ENCODE measurements around the gene RGS9. TPM values are rescaled to one million over a fixed set of nuclear protein-coding genes. Genes with fewer than 3 reads are reported as not detected.
"Not testable (repeated sequence)": the region's sequence is repeated elsewhere in the genome, so short reads cannot be mapped to it uniquely, and the experiment has no call there.

The RGS9 gene
- 8.3 TPM for polyA plus RNA-seq (2012; ENCODE audit: insufficient read depth, insufficient read length)

DNA sequence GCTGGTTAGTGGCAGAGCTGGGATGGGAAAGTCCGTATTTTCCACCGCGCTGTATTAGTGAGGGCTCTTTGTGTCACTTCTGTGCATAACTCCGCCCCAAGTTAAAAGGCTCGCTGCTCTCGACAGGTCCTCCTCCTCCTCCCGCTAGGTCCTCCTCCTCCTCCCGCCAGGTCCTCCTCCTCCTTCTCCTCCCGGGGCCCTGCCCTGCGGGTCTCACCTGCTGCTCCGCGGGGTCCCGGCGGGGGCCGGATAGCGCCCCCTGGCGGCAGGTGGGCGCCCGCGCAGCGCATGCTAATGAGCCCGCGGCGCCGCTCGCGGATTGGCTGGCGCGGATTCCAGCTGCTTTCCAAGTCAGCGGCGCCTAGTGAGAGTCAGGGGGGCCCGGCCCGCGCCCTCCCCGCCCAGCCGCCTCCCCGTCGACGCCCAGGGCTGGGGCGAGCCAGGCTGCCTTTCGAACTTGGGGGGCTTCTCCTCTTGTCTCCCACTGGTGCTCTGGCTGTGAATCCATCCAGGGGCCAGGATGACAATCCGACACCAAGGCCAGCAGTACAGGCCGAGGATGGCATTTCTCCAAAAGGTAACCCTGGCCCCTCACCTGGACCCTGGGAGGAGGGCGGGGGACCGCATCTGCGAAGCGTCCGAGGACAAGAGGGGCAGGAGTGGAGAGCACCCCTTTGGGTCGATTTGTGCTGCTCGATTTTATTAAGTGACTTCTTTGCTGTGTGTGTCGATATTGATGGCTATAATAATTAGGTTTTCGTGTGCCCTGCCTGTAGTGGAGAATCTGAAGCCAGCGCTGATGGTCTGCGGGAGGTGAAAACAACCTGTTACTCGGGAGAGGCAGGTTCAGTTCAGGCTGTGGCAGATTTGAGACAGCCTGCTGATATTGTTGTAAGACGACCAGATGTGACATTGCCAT is at the start of gene RGS9:
Gene RGS9 (plus strand): TSS at position 350 of the 919 bp plus-strand sequence. CDS start 171 bp downstream, at position 521.
- H3K4me3 ChIP-seq (ENCODE audit: low read length): peak within 1 kb of the TSS; percentile 36
- peak; percentile 73 for DNase-seq (ENCODE audit: low read depth, low spot score)

DNA sequence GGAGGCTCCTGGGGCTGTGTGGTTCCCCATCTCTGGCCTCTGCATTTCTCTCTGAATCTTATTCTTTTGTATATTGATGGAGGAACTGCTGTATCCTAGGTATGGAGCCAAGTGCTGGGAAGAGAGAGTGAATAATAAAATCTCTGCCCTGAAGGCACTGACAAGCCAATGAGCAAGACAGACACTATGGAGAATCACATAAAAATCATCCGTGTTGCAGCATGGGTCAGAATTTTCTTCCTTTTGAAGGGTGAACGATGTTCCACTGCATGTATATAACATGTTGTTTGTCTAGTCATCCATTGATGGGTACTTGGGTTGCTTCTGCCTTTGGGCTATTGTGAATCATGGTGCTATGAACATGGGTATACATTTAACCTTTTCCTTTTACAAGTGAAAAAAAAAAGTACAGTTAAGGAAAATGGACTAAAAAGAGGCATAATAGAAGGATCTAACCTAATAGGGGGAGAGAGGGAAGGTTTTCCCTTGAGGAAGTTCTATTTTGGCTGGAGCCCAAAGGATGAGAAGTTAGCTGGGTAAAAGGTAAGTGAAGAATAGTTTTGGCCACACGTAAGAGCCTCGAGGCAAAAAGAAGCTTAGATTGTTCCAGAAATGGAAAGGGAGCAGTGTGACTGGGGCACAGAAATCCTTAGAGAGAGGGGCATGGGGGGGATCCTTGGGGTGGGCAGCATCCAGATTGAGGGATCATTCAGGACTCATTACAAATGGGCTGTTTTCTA is 48.4 kb upstream of the RGS9 start:
- DNase-seq (ENCODE audit: low read depth, low spot score): no peak
- no peak overlapping the region for H3K4me3 ChIP-seq (ENCODE audit: low read length)

DNA sequence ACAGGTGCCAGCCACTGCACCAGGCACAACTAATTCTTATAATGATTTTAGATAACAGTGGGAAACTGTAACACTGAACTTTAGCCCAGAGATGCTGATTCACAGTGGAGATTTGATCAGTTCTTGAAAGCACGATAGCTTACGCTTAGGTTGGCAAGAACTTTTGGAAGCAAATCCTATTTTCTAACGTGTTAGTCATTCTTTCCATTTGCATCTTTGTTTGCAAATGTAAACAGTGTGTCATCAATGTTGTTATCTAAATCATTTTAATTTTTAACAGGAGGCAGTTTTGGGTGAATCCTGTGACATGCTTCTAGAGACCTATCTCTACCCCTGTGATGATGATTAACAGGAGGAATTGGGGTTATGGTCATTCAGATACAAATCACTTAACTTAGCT is 44.9 kb upstream of the RGS9 start:
- no peak for DNase-seq (ENCODE audit: low read depth, low spot score)
- H3K4me3 ChIP-seq (ENCODE audit: low read length): no peak overlapping the region

DNA sequence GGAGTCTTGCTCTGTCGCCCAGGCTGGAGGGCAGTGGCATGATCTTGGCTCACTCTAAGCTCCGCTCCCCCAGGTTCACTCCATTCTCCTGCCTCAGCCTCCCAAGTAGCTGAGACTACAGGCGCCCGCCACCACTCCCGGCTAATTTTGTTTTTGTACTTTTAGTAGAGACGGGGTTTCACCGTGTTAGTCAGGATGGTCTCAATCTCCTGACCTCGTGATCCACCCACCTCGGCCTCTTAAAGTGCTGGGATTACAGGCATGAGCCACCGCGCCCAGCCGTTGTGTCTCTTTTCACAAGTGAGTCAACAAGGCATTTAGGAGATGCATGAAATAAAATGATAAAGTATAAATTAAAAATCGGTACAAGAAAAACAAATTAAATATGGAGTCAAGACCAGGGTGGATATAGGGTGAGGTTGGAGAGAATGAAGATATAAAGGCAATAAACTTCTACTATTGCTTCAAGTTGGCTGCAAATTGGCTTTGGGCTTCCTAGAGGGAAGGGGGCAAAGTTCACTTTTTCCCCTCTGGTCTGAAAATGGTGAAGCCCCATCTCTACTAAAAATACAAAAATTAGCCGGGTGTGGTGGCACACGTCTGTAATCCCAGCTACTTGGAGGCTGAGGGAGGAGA is 44.3 kb upstream of the RGS9 start:
- DNase-seq (ENCODE audit: low read depth, low spot score); H3K4me3 ChIP-seq (ENCODE audit: low read length): not testable (repeated sequence)

DNA sequence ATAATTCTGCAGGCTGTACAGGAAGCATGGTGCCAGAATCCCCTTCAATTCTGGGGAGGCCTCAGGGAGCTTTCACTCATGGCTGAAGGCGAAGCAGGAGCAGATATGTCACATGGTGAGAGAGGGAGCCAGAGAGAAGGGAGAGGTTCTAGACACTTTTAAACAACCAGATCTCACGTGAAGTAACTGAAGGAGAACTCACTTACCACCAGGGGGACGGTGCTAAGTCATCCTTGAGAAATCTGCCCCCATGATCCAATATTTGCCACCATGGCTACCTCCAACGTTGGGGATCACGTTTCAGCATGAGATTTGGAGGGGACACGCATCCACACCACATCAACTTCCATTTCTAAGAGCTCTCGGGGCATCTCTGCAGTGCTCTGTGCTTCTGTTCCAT is 43.2 kb upstream of the RGS9 start:
- H3K4me3 ChIP-seq (ENCODE audit: low read length): no peak overlapping the region
- DNase-seq (ENCODE audit: low read depth, low spot score): peak; percentile 10

DNA sequence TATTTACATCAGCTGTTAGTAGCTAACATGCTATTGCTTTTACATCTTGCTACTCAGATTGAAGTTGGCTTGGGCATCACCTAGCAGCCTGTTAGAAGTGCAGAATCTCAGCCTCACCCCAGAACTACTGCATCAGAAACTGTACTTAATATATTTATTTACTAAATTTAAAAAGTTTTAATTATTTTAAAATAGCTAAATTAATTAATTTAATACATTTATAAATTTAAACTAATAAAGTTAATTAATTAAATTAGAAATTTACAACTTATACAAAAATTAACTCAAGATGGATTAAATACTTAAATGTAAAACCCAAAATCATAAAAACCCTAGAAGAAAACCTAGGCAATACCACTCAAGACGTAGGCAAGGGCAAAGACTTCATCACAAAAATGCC is 41.7 kb upstream of the RGS9 start:
- no peak overlapping the region for H3K4me3 ChIP-seq (ENCODE audit: low read length)
- DNase-seq (ENCODE audit: low read depth, low spot score): no peak

DNA sequence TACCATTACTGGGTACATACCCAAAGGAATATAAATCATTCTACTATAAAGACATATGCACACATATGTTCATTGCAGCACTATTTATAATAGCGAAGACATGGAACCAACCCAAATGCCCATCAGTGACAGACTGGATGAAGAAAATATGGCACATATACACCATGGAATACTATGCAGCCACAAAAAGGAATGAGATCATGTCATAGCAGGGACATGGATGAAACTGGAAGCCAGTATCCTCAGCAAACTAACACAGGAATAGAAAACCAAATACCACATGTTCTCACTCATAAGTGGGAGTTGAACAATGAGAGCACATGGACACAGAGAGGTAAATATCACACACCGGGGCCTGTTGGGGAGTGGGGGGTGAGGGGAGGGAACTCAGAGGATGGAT is 40.8 kb upstream of the RGS9 start:
- H3K4me3 ChIP-seq (ENCODE audit: low read length); DNase-seq (ENCODE audit: low read depth, low spot score): not testable (repeated sequence)

DNA sequence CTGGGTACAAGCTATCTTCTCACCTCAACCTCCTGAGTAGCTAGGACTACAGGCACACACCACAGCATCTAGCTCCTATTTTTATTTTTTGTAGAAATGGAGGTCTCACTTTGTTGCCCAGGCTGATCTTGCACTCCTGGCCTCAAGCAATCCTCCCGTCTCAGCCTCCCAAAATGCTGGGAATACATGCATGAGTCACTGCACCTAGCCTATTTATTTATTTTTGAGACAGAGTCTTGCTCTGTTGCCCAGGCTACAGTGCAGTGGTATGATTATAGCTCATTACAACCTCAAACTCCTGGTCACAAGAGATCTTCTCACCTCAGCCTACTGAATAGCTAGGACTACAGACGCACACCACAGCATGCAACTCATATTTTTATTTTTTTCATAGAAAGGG is 40.1 kb upstream of the RGS9 start:
- no peak for DNase-seq (ENCODE audit: low read depth, low spot score)
- no peak overlapping the region for H3K4me3 ChIP-seq (ENCODE audit: low read length)

DNA sequence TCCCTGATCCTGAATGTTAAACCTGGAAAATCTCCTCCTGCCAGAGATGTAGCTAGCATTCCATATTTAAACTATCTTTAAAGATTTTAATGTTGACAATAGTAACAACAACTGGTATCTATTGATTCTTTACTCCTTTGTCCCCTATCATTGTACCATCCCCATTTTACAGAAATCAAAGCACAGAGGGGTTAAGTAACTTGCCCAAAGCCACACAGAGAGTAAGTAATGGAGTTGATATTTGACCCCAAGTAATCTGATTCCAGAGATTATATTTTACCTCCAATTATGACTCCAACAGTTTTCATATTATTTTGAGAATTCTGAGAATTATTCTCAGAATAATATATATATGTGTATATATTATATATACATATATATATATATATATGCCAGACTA is 37.7 kb upstream of the RGS9 start:
- no peak for DNase-seq (ENCODE audit: low read depth, low spot score)
- H3K4me3 ChIP-seq (ENCODE audit: low read length): no peak overlapping the region

DNA sequence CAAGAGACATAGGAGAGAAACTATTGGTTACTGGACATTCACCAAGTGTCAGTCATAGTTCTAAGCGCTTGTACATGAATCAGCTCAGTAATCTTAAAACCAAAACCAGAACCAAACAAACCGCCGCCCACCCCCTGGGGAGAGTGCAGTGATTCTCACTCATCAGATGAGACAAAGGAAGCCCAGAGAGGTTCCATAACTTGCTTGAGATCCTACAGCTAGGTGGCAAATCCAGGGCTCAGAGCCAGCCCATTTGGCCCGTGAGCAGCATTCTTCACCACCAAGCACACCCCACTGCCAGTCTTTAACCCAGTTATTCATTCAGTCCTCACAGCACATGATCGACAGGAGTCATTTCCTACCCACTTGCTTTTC is 37.2 kb upstream of the RGS9 start:
- no peak for DNase-seq (ENCODE audit: low read depth, low spot score)
- H3K4me3 ChIP-seq (ENCODE audit: low read length): peak overlapping the region; percentile 59

DNA sequence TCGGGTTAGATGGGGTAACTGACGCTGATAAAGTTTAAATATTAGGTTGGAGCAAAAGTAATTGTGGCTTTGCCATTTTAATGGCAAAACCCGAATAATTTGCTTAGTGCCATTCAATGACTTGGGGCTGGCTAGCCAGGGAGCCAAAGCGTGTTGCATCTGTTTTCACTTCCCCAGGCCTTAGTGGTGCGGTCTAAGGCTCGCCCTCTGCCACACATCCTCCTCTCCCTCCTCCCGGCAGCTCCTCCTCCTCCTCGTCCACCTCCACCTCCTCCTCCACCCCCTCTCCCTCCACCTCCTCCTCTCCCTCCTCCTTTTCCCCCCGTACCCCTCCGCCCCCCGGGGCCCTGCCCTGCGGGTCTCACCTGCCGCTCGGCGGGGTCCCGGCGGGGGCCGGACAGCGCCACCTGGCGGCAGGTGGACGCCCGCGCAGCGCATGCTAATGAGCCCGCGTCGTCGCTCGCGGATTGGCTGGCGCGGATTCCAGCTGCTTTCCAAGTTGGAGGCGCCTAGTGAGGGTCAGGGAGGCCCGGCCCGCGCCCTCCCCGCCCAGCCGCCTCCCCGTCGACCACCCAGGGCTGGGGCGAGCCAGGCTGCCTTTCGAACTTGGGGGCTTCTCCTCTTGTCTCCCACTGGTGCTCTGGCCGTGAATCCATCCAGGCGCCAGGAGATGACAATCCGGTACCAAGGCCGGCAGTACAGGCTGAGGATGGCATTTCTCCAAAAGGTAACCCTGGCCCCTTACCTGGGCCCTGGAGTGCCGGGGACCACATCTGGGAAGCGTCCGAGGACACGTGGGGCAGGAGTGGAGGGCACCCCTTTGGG is 36.6 kb upstream of the RGS9 start:
- DNase-seq (ENCODE audit: low read depth, low spot score): peak; percentile 69

DNA sequence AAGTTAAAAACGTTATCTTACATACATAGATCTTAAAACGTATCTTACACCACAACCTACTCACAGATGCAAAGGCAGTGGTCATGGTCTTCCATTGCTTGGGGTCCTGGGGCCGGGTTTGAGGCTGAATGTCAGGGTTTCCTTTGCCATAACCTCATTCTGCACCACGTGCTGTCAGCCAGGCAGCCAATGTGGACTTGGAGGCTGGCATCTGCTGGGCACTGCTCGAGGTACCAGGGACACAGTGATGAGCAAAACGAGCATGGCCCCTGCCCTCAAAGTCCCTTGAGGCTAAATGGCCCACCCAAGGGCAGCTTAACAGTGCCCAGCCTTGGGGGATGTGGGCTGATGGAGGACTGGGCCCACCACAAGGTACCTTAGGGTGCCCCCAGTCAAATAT is 35.8 kb upstream of the RGS9 start:
- H3K4me3 ChIP-seq (ENCODE audit: low read length): no peak overlapping the region
- DNase-seq (ENCODE audit: low read depth, low spot score): no peak

More for the DNA sequence above, 36.6 kb upstream of the RGS9 start:
- H3K4me3 ChIP-seq (ENCODE audit: low read length): peak overlapping the region; percentile 59

DNA sequence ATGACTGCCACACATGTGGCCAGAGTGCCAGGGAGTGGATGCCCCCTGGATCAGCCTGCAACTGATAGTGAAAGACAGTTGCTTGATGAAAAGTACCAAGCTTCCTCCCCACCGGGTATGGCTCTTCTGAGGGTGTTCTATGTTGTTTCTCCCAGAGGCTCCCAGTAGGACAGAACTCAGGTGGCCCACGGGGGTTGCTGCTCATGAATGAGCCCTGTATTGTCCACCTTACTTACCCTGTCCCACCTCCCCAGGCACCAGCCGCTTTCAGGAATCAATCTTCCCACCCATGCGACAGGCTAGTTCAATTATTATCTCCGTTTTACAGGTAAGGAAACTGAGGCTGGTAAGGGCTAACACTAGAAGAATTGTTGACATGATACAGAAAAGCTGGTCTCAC is 34.9 kb upstream of the RGS9 start:
- DNase-seq (ENCODE audit: low read depth, low spot score): no peak
- no peak overlapping the region for H3K4me3 ChIP-seq (ENCODE audit: low read length)

DNA sequence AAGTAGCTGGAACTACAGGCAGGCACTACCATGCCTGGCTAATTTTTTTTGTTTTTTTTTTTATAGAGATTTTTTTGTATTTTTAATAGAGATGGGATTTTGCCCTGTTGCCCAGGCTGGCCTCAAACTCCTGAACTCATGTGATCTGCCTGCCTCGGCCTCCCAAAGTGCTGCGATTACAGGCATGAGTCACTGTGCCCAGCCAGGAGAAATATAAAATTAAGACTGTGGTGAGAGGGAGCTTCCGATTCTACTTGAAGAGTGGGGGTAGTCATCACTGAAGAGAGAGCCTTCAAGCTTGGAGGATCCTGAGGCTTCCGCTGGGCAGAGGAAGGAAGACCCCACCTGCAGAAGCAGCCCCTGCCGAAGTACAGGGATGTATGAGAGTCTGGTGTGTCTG is 34.4 kb upstream of the RGS9 start:
- no peak overlapping the region for H3K4me3 ChIP-seq (ENCODE audit: low read length)
- no peak for DNase-seq (ENCODE audit: low read depth, low spot score)

DNA sequence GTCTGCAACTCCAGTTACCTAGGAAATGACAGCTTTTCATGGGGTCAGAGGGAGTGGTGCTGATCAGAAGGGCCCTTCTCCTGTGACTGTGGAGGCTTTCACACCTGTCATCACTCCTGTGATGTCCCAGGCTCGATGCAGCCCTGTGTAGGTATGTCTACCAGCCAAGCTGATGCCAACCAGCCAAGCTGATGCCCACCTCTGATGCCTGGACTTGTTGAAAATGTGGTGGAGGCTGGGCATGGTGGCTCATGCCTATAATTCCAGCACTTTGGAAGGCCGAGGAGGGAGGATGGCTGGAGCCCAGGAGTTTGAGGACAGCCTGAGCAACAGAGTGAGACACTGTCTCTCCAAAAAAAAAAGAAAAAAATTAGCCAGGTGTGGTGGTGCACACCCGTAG is 33.7 kb upstream of the RGS9 start:
- no peak for DNase-seq (ENCODE audit: low read depth, low spot score)
- no peak overlapping the region for H3K4me3 ChIP-seq (ENCODE audit: low read length)

DNA sequence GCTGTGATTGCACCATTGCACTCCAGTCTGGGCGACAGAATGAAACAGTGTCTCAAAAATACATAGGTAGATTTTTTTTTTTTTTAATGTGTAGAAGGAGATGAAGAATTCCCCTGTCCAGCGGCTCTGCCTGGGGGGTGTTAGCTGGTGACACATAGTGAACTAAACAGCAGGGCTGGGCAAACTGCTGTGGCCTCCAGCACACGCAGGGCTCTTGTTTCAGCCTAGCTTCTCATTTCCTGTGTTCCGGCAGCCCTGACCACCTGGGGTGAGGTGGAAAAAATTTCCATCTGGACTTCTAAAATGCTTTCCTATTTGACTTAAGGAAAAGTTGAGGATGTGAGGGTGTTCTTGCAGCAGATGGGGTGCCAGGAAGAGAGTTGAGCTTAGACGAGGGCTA is 33.3 kb upstream of the RGS9 start:
- H3K4me3 ChIP-seq (ENCODE audit: low read length): no peak overlapping the region
- no peak for DNase-seq (ENCODE audit: low read depth, low spot score)

DNA sequence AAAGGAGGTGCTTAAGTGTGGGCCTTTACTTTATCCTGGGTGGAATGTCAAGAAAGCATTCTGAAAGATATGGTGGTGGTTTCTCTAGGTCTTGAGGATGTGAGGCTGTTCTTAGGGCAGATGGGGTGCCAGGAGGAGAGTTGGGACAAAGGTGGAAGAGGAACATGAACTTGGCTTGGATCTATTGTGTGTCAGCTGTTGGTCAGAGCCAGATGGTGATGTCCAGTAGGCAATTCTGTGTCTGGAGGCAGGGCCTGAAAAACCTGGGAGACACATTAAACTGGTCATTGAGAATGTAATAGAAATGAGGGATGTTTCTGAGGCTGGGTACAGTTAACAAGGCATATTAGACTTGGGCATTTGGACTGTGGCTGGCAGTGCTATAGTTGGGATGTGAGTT is 32.6 kb upstream of the RGS9 start:
- H3K4me3 ChIP-seq (ENCODE audit: low read length): no peak overlapping the region
- DNase-seq (ENCODE audit: low read depth, low spot score): no peak

DNA sequence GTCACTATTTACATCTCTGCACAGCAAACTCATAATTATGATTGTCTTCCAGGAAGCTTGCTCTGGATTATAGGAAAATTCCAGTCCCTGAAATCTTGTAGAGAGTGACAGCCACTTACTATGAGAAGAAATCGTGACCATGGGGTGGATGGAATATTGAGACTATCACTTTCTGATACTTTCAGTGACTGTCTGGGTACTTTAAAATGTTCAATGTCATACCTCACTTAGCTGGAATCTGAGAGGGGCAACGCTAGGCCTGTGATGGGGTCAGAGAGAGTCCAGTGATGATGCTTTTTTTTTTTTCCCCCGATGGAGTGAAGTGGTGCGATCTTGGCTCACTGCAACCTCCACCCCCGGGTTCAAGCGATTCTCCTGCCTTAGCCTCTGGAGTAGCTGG is 32.2 kb upstream of the RGS9 start:
- no peak for DNase-seq (ENCODE audit: low read depth, low spot score)
- no peak overlapping the region for H3K4me3 ChIP-seq (ENCODE audit: low read length)

DNA sequence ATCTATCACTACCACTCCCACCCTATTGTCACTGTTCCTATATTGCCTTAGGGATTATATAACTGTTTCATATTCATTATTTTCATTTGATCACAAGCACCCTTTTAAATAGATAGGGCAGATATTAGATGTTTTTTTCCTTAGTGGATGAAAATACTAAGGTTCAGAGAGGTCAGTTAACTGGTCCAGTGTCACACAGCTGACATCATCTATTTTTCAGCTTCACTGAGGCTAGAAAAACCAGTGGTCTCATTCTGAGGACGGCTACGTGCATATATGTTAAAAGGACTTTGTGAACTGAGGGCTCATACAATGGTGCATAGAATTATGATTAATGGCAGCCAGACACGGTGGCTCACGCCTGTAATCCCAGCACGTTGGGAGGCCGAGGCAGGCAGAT is 29.0 kb upstream of the RGS9 start:
- H3K4me3 ChIP-seq (ENCODE audit: low read length): no peak overlapping the region
- DNase-seq (ENCODE audit: low read depth, low spot score): no peak

Measured in Jurkat, Clone E6-1 (cell line).